C4-2B (cell line): Measurements from ENCODE around the gene DNAJC8.

ENCODE experiments used
- CTCF ChIP-seq: fragments of 450-650 bp; conservative IDR thresholded peaks from 2 replicates; pipeline ENCODE4 v1.5.1; 2017; ENCODE audit warnings: mild to moderate bottlenecking
- ZFX ChIP-seq: fragments of 450-650 bp; IDR thresholded peaks from 2 replicates; pipeline ENCODE4 v1.6.1; 2017

GRCh38 chr1:28264897-28265296 lies 32.1 kb upstream of the DNAJC8 start:
- TF ChIP-seq CTCF (no peak), ZFX (no peak)
